ACHN (cell line): Measurements from ENCODE around the gene EGFL7.

Experiments
- DNase-seq: peaks from one replicate; pipeline ENCODE4 v3.0.0-alpha.2; 2015
- in situ Hi-C: cut with HindIII; loops from 2 replicates; pipeline ENCODE4 v1.10.0; 2017; ENCODE audit warnings: low sequenced_read_pairs, low pct_ligation_motif_present, low pct_unique_long_range_greater_than_20kb

The EGFL7 gene

GRCh38 chr9:136655536-136656182 lies 7.1 kb upstream of the EGFL7 start:
- DNase-seq = no peak
- in situ Hi-C loops = no loop called here

- in situ Hi-C loops = no loop called here
Measured at GRCh38 chr9:136656183-136656738, 6.5 kb upstream of the EGFL7 start.

GRCh38 chr9:136656795-136657611 lies 5.7 kb upstream of the EGFL7 start:
- no peak for DNase-seq
- in situ Hi-C loops = no loop called here

More at GRCh38 chr9:136656183-136656738, 6.5 kb upstream of the EGFL7 start:
- no peak for DNase-seq

GRCh38 chr9:136657974-136658848 lies 4.5 kb upstream of the EGFL7 start:
- in situ Hi-C loops = no loop called here
- no peak for DNase-seq

- no peak for DNase-seq
- in situ Hi-C loops = no loop called here
Measured at GRCh38 chr9:136658849-136659535, 3.7 kb upstream of the EGFL7 start.

GRCh38 chr9:136659861-136660784 lies 2.6 kb upstream of the EGFL7 start:
- in situ Hi-C loops = no loop called here

GRCh38 chr9:136660971-136661550 lies 1.7 kb upstream of the EGFL7 start:
- in situ Hi-C loops = no loop called here

More at GRCh38 chr9:136659861-136660784, 2.6 kb upstream of the EGFL7 start:
- no peak for DNase-seq

GRCh38 chr9:136661641-136662325 lies 933 bp upstream of the EGFL7 start:
- in situ Hi-C loops = no loop called here
- DNase-seq = no peak

More at GRCh38 chr9:136660971-136661550, 1.7 kb upstream of the EGFL7 start:
- no peak for DNase-seq

GRCh38 chr9:136662326-136662655 lies 425 bp upstream of the EGFL7 start:
- in situ Hi-C loops = no loop called here
- DNase-seq = no peak

- in situ Hi-C loops = no loop called here
- DNase-seq = no peak
Measured at GRCh38 chr9:136664000-136664915, 1.5 kb downstream of the EGFL7 start.

- in situ Hi-C loops = no loop called here
- peak; percentile 22 for DNase-seq
Measured at GRCh38 chr9:136665111-136665703, 2.5 kb downstream of the EGFL7 start.

GRCh38 chr9:136665704-136666371 lies 3.1 kb downstream of the EGFL7 start:
- in situ Hi-C loops = no loop called here
- DNase-seq = peak; percentile 23

- DNase-seq = no peak
- in situ Hi-C loops = no loop called here
Measured at GRCh38 chr9:136666372-136667213, 3.9 kb downstream of the EGFL7 start.
